A549 (cell line): ENCODE results near the gene MYCT1. TPM values are rescaled to one million over a fixed set of nuclear protein-coding genes. Genes with fewer than 3 reads are reported as not detected.

ENCODE experiments used
- ATAC-seq, 2 experiments: fragments of 200-7000 bp in 1 of 2; fragments of >200 bp in 1 of 2; cut with Nextera tagmentation in 1 of 2; cut with Tn5 transposase in 1 of 2; 3 replicates each; pipeline versions ENCODE4 v1.8.0 to v1.9.1; 2018 to 2020; ENCODE audit warnings: mild to moderate bottlenecking in 1 of 2, moderate library complexity in 1 of 2
- CTCF ChIA-PET: fragments of 300-600 bp; sonication (Branson Sonifier 250); formaldehyde crosslinking; extraction: SDS; loops from one replicate; lab custom pipeline; 2021; ENCODE audit warnings: antibody characterized with exemption, inconsistent platforms; lab: Yijun Ruan, JAX
- POLR2A ChIA-PET: fragments of 350-600 bp; formaldehyde crosslinking; extraction: SDS; loops from one replicate; lab custom pipeline; 2021; ENCODE audit warnings: antibody characterized with exemption, inconsistent platforms; lab: Yijun Ruan, JAX
- DNase-seq, 2 experiments: peaks; one replicate each; pipeline versions ENCODE4 v3.0.0 to v3.0.0-alpha.2; 2011 to 2016; ENCODE audit warnings: low read depth in 1 of 2, low spot score in 1 of 2
- FAIRE-seq: peaks from 2 replicates; lab custom pipeline; 2011; peaks lifted over from hg19 to GRCh38; lab: Jason Lieb, UNC
- H3K27ac ChIP-seq, 2 experiments: fragments of >200 bp; sonication (Bioruptor Twin); formaldehyde crosslinking; 3 replicates each; pipeline ENCODE4 v1.5.1; 2016 to 2017
- H3K4me1 ChIP-seq: fragments of >200 bp; sonication (Bioruptor Twin); formaldehyde crosslinking; 3 replicates; pipeline ENCODE4 v1.6.1; 2016
- H3K4me2 ChIP-seq: fragments of >200 bp; sonication (Bioruptor Twin); formaldehyde crosslinking; 3 replicates; pipeline ENCODE4 v1.6.1; 2016
- H3K4me3 ChIP-seq: fragments of >200 bp; sonication (Bioruptor Twin); formaldehyde crosslinking; 3 replicates; pipeline ENCODE4 v1.5.1; 2016
- H3K9me3 ChIP-seq: fragments of >200 bp; sonication (Bioruptor Twin); formaldehyde crosslinking; 3 replicates; pipeline ENCODE4 v1.6.1; 2016
- ATOH8 ChIP-seq: fragments of 250-450 bp; sonication (Bioruptor Pico); IDR thresholded peaks from 2 replicates; pipeline ENCODE4 v1.5.0; 2020; ENCODE audit warnings: low read depth, mild to moderate bottlenecking, moderate library complexity
- CEBPB ChIP-seq, 2 experiments: fragments of >200 bp in 1 of 2; sonication (Bioruptor Twin) in 1 of 2; formaldehyde crosslinking in 1 of 2; IDR thresholded peaks; 2 replicates each; pipeline ENCODE4 v1.6.1; 2012 to 2016
- CHD2 ChIP-seq: fragments of 150-350 bp; IDR thresholded peaks from 2 replicates; pipeline ENCODE4 v1.6.1; 2014; ENCODE audit warnings: low read length; ENCODE audit not compliant: partially characterized antibody
- CHD4 ChIP-seq: fragments of 200-600 bp; sonication (generic); IDR thresholded peaks from 2 replicates; pipeline ENCODE4 v1.6.1; 2016; ENCODE audit warnings: antibody characterized with exemption, mild to moderate bottlenecking, borderline replicate concordance
- CTCF ChIP-seq: fragments of >200 bp; sonication (Bioruptor Twin); formaldehyde crosslinking; IDR thresholded peaks from 3 replicates; pipeline ENCODE4 v1.5.1; 2016
- E2F6 ChIP-seq: IDR thresholded peaks from 2 replicates; pipeline ENCODE4 v1.6.1; 2012; ENCODE audit warnings: low read depth, borderline replicate concordance
- EHMT2 ChIP-seq: fragments of 200-600 bp; sonication (generic); IDR thresholded peaks from 2 replicates; pipeline ENCODE4 v1.6.1; 2016; ENCODE audit warnings: antibody characterized with exemption, low read depth, mild to moderate bottlenecking, moderate library complexity
- EP300 ChIP-seq, 2 experiments: fragments of >200 bp; sonication (Bioruptor Twin); formaldehyde crosslinking; IDR thresholded peaks; 2 replicates in 1 of 2; 3 replicates in 1 of 2; pipeline ENCODE4 v1.6.1; 2016 to 2017
- FOXS1 ChIP-seq: fragments of 250-450 bp; sonication (Bioruptor Pico); IDR thresholded peaks from 2 replicates; pipeline ENCODE4 v1.5.0; 2020; ENCODE audit warnings: mild to moderate bottlenecking, moderate library complexity
- HDAC2 ChIP-seq: fragments of 200-600 bp; sonication (generic); IDR thresholded peaks from 2 replicates; pipeline ENCODE4 v1.6.1; 2016
- JUN ChIP-seq, 2 experiments: fragments of >200 bp; sonication (Bioruptor Twin); formaldehyde crosslinking; IDR thresholded peaks; 2 replicates in 1 of 2; 3 replicates in 1 of 2; pipeline ENCODE4 v1.6.1; 2016 to 2017
- MAFK ChIP-seq: fragments of 450-650 bp; IDR thresholded peaks from 2 replicates; pipeline ENCODE4 v1.6.1; 2014; ENCODE audit not compliant: partially characterized antibody
- MYC ChIP-seq: IDR thresholded peaks from 2 replicates; pipeline ENCODE4 v1.6.1; 2012; ENCODE audit warnings: mild to moderate bottlenecking, inconsistent platforms, low read length, improper control_type of control experiment, borderline replicate concordance
- POLR2A ChIP-seq: IDR thresholded peaks from 2 replicates; pipeline ENCODE4 v1.6.1; 2012; ENCODE audit warnings: mild to moderate bottlenecking, low read length
- POLR2AphosphoS2 ChIP-seq: conservative IDR thresholded peaks from 2 replicates; pipeline ENCODE4 v1.6.1; 2012; ENCODE audit warnings: low read length, improper control_type of control experiment, inconsistent platforms
- RAD21 ChIP-seq, 2 experiments: fragments of >200 bp in 1 of 2; sonication (Bioruptor Twin) in 1 of 2; formaldehyde crosslinking in 1 of 2; IDR thresholded peaks in 1 of 2; conservative IDR thresholded peaks in 1 of 2; 2 replicates in 1 of 2; 3 replicates in 1 of 2; pipeline ENCODE4 v1.6.1; 2012 to 2018; ENCODE audit warnings: inconsistent platforms in 1 of 2
- RARB ChIP-seq: fragments of 250-450 bp; sonication (Bioruptor Pico); IDR thresholded peaks from 2 replicates; pipeline ENCODE4 v1.8.0; 2021; ENCODE audit warnings: mild to moderate bottlenecking, moderate library complexity
- RNF2 ChIP-seq: fragments of 200-600 bp; sonication (generic); IDR thresholded peaks from 2 replicates; pipeline ENCODE4 v1.6.1; 2016; ENCODE audit warnings: low read depth, mild to moderate bottlenecking, antibody characterized with exemption, moderate library complexity, borderline replicate concordance
- SMC3 ChIP-seq: fragments of >200 bp; sonication (Bioruptor Twin); formaldehyde crosslinking; IDR thresholded peaks from 3 replicates; pipeline ENCODE4 v1.6.1; 2018; ENCODE audit warnings: inconsistent platforms
- TFCP2L1 ChIP-seq: fragments of 250-450 bp; sonication (Bioruptor Pico); IDR thresholded peaks from 2 replicates; pipeline ENCODE4 v1.5.0; 2021; ENCODE audit warnings: mild to moderate bottlenecking
- USF2 ChIP-seq: fragments of 450-650 bp; IDR thresholded peaks from 2 replicates; pipeline ENCODE4 v1.6.1; 2014; ENCODE audit warnings: antibody characterized with exemption
- ZFP36 ChIP-seq: fragments of 450-650 bp; IDR thresholded peaks from 2 replicates; pipeline ENCODE4 v1.6.1; 2014; ENCODE audit warnings: borderline replicate concordance; ENCODE audit not compliant: partially characterized antibody
- ZSCAN20 ChIP-seq: fragments of 250-450 bp; sonication (Bioruptor Pico); IDR thresholded peaks from 2 replicates; pipeline ENCODE4 v1.8.0; 2022; ENCODE audit warnings: mild to moderate bottlenecking, moderate library complexity
- WGBS: methylation state at CpG from one replicate; pipeline ENCODE4 v1.1.6; 2017; ENCODE audit errors: missing lambda C conversion rate; 5-methylcytosine and 5-hydroxymethylcytosine counted together
- polyA plus RNA-seq, 4 experiments: library from polyadenylated mRNA; depleted of rRNA in 3 of 4; stranded (reverse); fragments of >200 nt; fragmentation: RNase III in 1 of 4; extraction: RNeasy Plus Mini Kit Qiagen cat#74134 plus additional on column Dnase treatment in 1 of 4; gene quantifications; 2 replicates in 3 of 4; 3 replicates in 1 of 4; pipeline ENCODE4 v1.2.3, GENCODE V29; 2011 to 2017
- TF ChIP-seq, protein P1 (sequence below): fragments of >200 bp; sonication (Bioruptor Twin); formaldehyde crosslinking; IDR thresholded peaks from 3 replicates; pipeline ENCODE4 v1.6.1; 2016

MYCT1 gene
- polyA plus RNA-seq, 2 of the 4 experiments (the other 2 are of a cell fraction), result 0.04 TPM; not detected in 1

DNA sequence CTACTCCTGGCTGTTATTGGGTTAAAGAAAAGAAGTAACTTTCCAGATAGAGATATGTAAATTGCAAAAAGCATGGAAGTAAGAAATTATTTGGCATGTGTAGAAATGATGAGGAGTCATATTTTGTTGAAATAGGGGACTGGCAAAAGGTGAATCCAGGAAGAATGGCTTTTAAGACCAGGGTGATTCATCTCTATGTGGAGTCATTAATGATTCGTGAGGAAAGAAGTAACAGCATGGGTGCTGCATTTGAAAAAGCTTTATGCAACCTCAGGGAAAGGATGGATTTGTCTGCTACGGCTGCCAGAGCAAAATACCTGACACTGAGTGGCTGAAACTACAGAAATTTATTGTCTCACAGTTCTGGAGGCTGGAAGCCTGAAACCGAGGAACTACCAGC, 45.7 kb upstream of the MYCT1 start:
- Histone ChIP-seq H3K27ac (no peak overlapping the region), H3K4me3 (no peak overlapping the region), H3K4me2 (no peak overlapping the region), H3K9me3 (no peaks in the 10 kb centered on the region), H3K4me1 (no peaks in the 10 kb centered on the region)
- no peak for FAIRE-seq
- ChIA-PET CTCF (interaction anchor here (1.6 kb wide), 1 partner anchor 9 kb away, joined by 6 read pairs; no protein-coding TSS in a partner anchor), POLR2A (no interaction called here)
- 13% methylated on average over 3 of the region's 3 CpGs for WGBS
- TF ChIP-seq HDAC2, result no peak
- no peak for TF ChIP-seq MAFK
- no peak for TF ChIP-seq FOXS1 (CRISPR knock-in tag)
- TF ChIP-seq CHD2, result no peak
- no peak for TF ChIP-seq ATOH8
- TF ChIP-seq JUN (IDR thresholded peaks at IDR 0.05), result no peak
- no peak for ATAC-seq
- no peak for DNase-seq

DNA sequence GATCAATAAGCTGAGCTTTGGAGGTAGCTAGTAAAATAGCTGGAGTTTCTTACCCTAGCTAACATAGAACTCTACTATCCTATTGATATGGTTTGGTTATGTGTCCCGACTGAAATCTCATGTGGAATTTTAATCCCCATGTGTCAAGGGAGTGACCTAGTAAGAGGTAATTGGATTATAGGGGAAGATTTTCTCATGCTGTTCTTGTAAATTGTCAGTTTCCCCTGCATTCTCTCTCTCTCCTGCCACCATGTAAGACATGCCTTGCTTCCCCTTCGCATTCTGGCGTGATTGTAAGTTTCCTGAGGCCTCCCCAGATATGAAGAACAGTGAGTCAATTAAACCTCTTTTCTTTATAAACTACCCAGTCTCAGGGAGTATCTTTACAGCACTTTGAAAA, 35.9 kb upstream of the MYCT1 start:
- no peaks in the 10 kb centered on the region for H3K9me3 ChIP-seq
- POLR2A ChIA-PET, result no interaction called here

GRCh38 chr6:152669895-152670294, 27.8 kb upstream of the MYCT1 start:
- no peaks in the 10 kb centered on the region for H3K4me1 ChIP-seq
- H3K9me3 ChIP-seq, result no peaks in the 10 kb centered on the region
- no peak for TF ChIP-seq MYC
- no peak for TF ChIP-seq EHMT2
- TF ChIP-seq RARB (CRISPR knock-in tag), result no peak
- TF ChIP-seq USF2, result no peak
- TF ChIP-seq POLR2A, result no peak
- no peak for TF ChIP-seq CEBPB (IDR thresholded peaks at IDR 0.05)
- no peak for TF ChIP-seq POLR2AphosphoS2
- no peak for TF ChIP-seq TFCP2L1 (CRISPR knock-in tag)
- TF ChIP-seq, protein P1, sequence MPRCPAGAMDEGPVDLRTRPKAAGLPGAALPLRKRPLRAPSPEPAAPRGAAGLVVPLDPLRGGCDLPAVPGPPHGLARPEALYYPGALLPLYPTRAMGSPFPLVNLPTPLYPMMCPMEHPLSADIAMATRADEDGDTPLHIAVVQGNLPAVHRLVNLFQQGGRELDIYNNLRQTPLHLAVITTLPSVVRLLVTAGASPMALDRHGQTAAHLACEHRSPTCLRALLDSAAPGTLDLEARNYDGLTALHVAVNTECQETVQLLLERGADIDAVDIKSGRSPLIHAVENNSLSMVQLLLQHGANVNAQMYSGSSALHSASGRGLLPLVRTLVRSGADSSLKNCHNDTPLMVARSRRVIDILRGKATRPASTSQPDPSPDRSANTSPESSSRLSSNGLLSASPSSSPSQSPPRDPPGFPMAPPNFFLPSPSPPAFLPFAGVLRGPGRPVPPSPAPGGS, result no peak
- no peak for TF ChIP-seq ZFP36
- no peak for TF ChIP-seq E2F6
- no peak for TF ChIP-seq CHD4
- TF ChIP-seq SMC3, result peak; percentile 47
- TF ChIP-seq RAD21 (conservative IDR thresholded peaks at IDR 0.05 in 1 of 2, IDR thresholded peaks at IDR 0.05 in 1 of 2), result peak; percentile 70 to 71
- TF ChIP-seq ZSCAN20 (CRISPR knock-in tag), result no peak
- TF ChIP-seq CTCF, result peak; percentile 63
- DNase-seq (peak; percentile 3 to 29), FAIRE-seq (no peak), ATAC-seq (peak; percentile 64 to 82; a peak in 3 of 6 replicates)
- CTCF ChIA-PET, result interaction anchor here (0.9 to 2.8 kb wide), 6 partner anchors 11 to 381 kb away, joined by 3 to 11 read pairs (median 4); no protein-coding TSS in a partner anchor
- POLR2A ChIA-PET, result no interaction called here
- WGBS, result 3% methylated on average over 1 of the region's 1 CpG
- no peak overlapping the region for H3K4me3 ChIP-seq
- no peak overlapping the region for H3K27ac ChIP-seq
- H3K4me2 ChIP-seq, result no peak overlapping the region

More for the DNA sequence above, 35.9 kb upstream of the MYCT1 start:
- WGBS, result 52% methylated on average over 3 of the region's 3 CpGs
- DNase-seq (no peak), ATAC-seq (no peak), FAIRE-seq (no peak)
- Histone ChIP-seq H3K27ac (no peak overlapping the region), H3K4me1 (no peaks in the 10 kb centered on the region), H3K4me3 (no peak overlapping the region), H3K4me2 (no peak overlapping the region)
- CTCF ChIA-PET, result no interaction called here
- no peak for TF ChIP-seq CTCF
- TF ChIP-seq RNF2, result no peak
- TF ChIP-seq EP300 (IDR thresholded peaks at IDR 0.05), result no peak
